Peyer's patch (tissue), 4 donors: ENCODE data around the gene HBQ1.

Experiments used
- CTCF ChIP-seq, 6 experiments: fragments of 450-650 bp in 4 of 6; fragments of 200-600 bp in 2 of 6; sonication (generic) in 1 of 6; IDR thresholded peaks; one replicate each; pipeline ENCODE4 v1.5.1; 2017 to 2019; ENCODE audit warnings: antibody characterized with exemption in 6 of 6, mild to moderate bottlenecking in 3 of 6, moderate library complexity in 1 of 6
- POLR2A ChIP-seq, 2 donors: fragments of 450-650 bp; IDR thresholded peaks; one replicate each; pipeline ENCODE4 v1.5.1; 2017; ENCODE audit warnings: antibody characterized with exemption in 2 of 2, mild to moderate bottlenecking in 2 of 2, moderate library complexity in 2 of 2

GRCh38 chr16:132120-132519 lies 48.1 kb upstream of the HBQ1 start:
- TF ChIP-seq CTCF (IDR thresholded peaks at IDR 0.05): no peak
- TF ChIP-seq POLR2A (IDR thresholded peaks at IDR 0.05): no peak
